Ecto neural progenitor cell (in vitro differentiated cells): Measurements from ENCODE around the gene CDS1.
"Not testable (repeated sequence)": the region's sequence is repeated elsewhere in the genome, so short reads cannot be mapped to it uniquely, and the experiment has no call there.

Experiments used
- DNase-seq: peaks from one replicate; pipeline ENCODE4 v3.0.0-alpha.2; 2018; ENCODE audit warnings: low spot score

CDS1 gene

GRCh38 chr4:84673475-84674240 lies 90.7 kb downstream of the CDS1 start:
- no peak for DNase-seq

- DNase-seq, result no peak
Observed at GRCh38 chr4:84677093-84677492, 94.2 kb downstream of the CDS1 start.

- no peak for DNase-seq
Observed at GRCh38 chr4:84677995-84678394, 95.1 kb downstream of the CDS1 start.

- DNase-seq, result no peak
Observed at GRCh38 chr4:84678976-84679744, 96.2 kb downstream of the CDS1 start.

- DNase-seq, result no peak
Observed at GRCh38 chr4:84680956-84681355, 98.0 kb downstream of the CDS1 start.

- DNase-seq, result no peak
Observed at GRCh38 chr4:84681486-84682274, 98.8 kb downstream of the CDS1 start.

GRCh38 chr4:84682661-84683060 lies 99.7 kb downstream of the CDS1 start:
- not testable (repeated sequence) for DNase-seq

GRCh38 chr4:84683064-84683850 lies 100.3 kb downstream of the CDS1 start:
- no peak for DNase-seq

GRCh38 chr4:84684361-84684760 lies 101.4 kb downstream of the CDS1 start:
- no peak for DNase-seq

- no peak for DNase-seq
Observed at GRCh38 chr4:84685105-84685504, 102.2 kb downstream of the CDS1 start.

- DNase-seq, result no peak
Observed at GRCh38 chr4:84688605-84689004, 105.7 kb downstream of the CDS1 start.

GRCh38 chr4:84689197-84689596 lies 106.3 kb downstream of the CDS1 start:
- DNase-seq, result no peak

GRCh38 chr4:84690481-84690880 lies 107.6 kb downstream of the CDS1 start:
- no peak for DNase-seq

GRCh38 chr4:84691170-84691691 lies 108.3 kb downstream of the CDS1 start:
- DNase-seq, result no peak

GRCh38 chr4:84691800-84692199 lies 108.9 kb downstream of the CDS1 start:
- DNase-seq, result no peak

- no peak for DNase-seq
Observed at GRCh38 chr4:84697159-84697558, 114.2 kb downstream of the CDS1 start.

GRCh38 chr4:84697615-84698201 lies 114.8 kb downstream of the CDS1 start:
- DNase-seq, result no peak

- no peak for DNase-seq
Observed at GRCh38 chr4:84699001-84699671, 116.2 kb downstream of the CDS1 start.
